ENCODE results near the gene RASA3.

- TF ChIP-seq CTCF (conservative IDR thresholded peaks at IDR 0.05; ENCODE audit: low read depth, low read length), result no peak
- no peak for TF ChIP-seq EZH2 (IDR thresholded peaks at IDR 0.05; ENCODE audit: low read length, unreplicated experiment)
These were observed 177.2 kb downstream of the RASA3 start for GRCh38 chr13:113955235-113955634.
